HUES64 (cell line): ENCODE results near the gene ACER2.
A peak's percentile ranks its signal among the peaks of the same experiment; 100 is the strongest.
"Not testable (repeated sequence)": the region's sequence is repeated elsewhere in the genome, so short reads cannot be mapped to it uniquely, and the experiment has no call there.

ENCODE experiments used
- H3K27ac ChIP-seq: 2 replicates; pipeline ENCODE4 v1.7.0; 2013; ENCODE audit warnings: low read depth, low read length, inconsistent platforms
- H3K27me3 ChIP-seq: 2 replicates; pipeline ENCODE4 v1.6.1; 2013; ENCODE audit warnings: mild to moderate bottlenecking, low read length; ENCODE audit not compliant: insufficient read depth
- H3K36me3 ChIP-seq: 2 replicates; pipeline ENCODE4 v1.6.1; 2013; ENCODE audit warnings: mild to moderate bottlenecking, low read length; ENCODE audit not compliant: insufficient read depth
- H3K4me1 ChIP-seq: 2 replicates; pipeline ENCODE4 v1.6.1; 2013; ENCODE audit warnings: mild to moderate bottlenecking, low read length, moderate library complexity; ENCODE audit not compliant: insufficient read depth
- H3K4me3 ChIP-seq: 2 replicates; pipeline ENCODE4 v1.5.1; 2013; ENCODE audit warnings: mild to moderate bottlenecking, low read length, moderate library complexity
- H3K9ac ChIP-seq: 2 replicates; pipeline ENCODE4 v1.6.1; 2013; ENCODE audit warnings: mild to moderate bottlenecking, low read depth, low read length
- H3K9me3 ChIP-seq: 2 replicates; pipeline ENCODE4 v1.6.1; 2013; ENCODE audit warnings: low read depth, low read length; ENCODE audit not compliant: insufficient read depth
- WGBS: fragments of 150-250, 120-280 bp; methylation state at CpG from one replicate; pipeline ENCODE4 v1.1.7; 2013; ENCODE audit warnings: missing lambda C conversion rate; 5-methylcytosine and 5-hydroxymethylcytosine counted together

Gene ACER2

DNA sequence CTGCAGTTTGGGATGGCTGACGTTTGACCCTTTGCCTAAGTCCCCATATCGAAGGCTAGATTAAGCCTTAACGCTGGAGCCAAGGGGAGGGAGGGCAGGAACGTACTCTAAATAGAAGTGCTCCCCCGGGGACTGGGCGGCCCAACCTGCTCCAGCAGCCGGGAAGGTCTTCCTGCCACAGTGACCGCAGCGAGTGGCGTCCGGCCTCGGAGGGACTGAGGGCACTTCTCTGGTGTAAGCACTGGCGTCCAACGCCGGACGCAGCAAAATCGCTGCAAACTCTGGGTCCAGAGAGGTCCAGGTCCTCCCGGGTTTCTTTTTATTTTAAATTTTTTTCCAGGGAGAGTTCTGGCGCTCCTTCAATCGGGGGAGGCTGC lies 505 bp upstream of the ACER2 start:
- H3K4me3 ChIP-seq: peak overlapping the region; percentile 62
- no peaks in the 10 kb centered on the region; the same call in 1 of the 2 replicates for H3K4me1 ChIP-seq
- WGBS: 21% methylated on average over 20 of the region's 20 CpGs
- peaks cover 2% of the 10 kb centered on the region; the same call in 1 of the 2 replicates for H3K9me3 ChIP-seq
- peaks cover 5% of the 10 kb centered on the region; the same call in 1 of the 2 replicates for H3K36me3 ChIP-seq
- peaks cover 9% of the 10 kb centered on the region for H3K27me3 ChIP-seq
- H3K9ac ChIP-seq: no peak overlapping the region
- H3K27ac ChIP-seq: no peak overlapping the region

DNA sequence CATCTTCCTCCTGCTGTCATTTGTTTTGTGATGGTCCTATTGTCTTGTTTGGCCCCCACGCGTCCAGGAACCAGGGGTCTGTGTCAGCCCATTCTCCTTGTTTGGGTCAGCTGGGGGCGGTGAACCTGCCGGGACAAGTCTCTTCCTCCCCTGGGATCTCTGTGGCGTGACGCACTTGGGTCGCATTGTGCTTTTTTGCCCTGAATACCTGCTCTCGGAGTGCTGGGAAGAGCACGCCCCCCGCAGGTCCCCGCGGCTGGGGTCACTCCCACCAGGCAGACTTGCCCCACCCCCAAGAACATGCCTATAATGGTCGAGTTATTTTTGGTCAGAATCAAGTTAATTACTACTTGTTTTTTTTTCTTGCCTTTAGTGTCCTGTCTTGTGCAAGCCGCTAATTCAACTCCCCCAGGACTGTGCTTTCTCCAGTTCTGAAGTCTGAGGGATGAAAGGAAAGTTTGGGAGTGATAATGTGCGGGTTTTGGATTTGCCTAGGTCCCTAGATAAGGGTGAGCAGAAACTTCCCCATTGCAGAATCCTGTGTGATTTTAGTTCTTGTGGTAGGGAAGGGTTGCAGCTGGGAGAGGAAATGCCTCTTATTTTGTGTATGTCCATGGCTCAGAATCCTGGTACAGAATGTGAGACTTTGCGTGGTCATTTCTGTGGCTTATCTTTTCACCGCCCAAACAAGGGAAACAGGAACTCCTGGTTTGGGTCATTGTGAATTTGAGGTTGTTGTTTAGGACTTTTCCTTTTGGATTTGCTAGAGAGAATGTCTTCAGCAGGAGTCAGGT lies 789 bp downstream of the ACER2 start:
- Histone ChIP-seq H3K27ac (peak overlapping the region; percentile 89; the same call in 1 of the 2 replicates), H3K9me3 (no peaks in the 10 kb centered on the region), H3K4me1 (peaks cover 8% of the 10 kb centered on the region; the same call in 1 of the 2 replicates), H3K9ac (peak overlapping the region; percentile 70), H3K4me3 (peak overlapping the region; percentile 62), H3K27me3 (peaks cover 9% of the 10 kb centered on the region), H3K36me3 (peaks cover 5% of the 10 kb centered on the region; the same call in 1 of the 2 replicates)
- 12% methylated on average over 17 of the region's 17 CpGs for WGBS

DNA sequence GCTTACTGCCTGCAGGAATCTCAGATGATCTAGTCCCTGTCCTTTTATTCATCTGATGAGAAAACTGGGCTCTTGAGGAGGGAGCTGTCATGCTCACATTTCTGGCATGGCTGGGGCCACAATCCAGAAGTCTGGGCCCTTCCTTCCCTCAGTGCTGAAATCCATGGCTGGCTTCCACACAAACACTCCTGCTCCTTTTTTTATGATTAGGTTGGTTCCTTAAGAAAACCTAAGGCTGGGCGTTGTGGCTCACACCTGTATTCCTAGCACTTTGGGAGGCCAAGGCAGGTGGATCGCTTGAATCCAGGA lies 1.3 kb downstream of the ACER2 start:
- Histone ChIP-seq H3K4me3 (peak overlapping the region; percentile 62), H3K9ac (no peak overlapping the region), H3K36me3 (peaks cover 5% of the 10 kb centered on the region; the same call in 1 of the 2 replicates), H3K27me3 (peaks cover 9% of the 10 kb centered on the region), H3K9me3 (no peaks in the 10 kb centered on the region), H3K27ac (no peak overlapping the region), H3K4me1 (peaks cover 8% of the 10 kb centered on the region; the same call in 1 of the 2 replicates)
- 93% methylated on average over 2 of the region's 2 CpGs for WGBS

DNA sequence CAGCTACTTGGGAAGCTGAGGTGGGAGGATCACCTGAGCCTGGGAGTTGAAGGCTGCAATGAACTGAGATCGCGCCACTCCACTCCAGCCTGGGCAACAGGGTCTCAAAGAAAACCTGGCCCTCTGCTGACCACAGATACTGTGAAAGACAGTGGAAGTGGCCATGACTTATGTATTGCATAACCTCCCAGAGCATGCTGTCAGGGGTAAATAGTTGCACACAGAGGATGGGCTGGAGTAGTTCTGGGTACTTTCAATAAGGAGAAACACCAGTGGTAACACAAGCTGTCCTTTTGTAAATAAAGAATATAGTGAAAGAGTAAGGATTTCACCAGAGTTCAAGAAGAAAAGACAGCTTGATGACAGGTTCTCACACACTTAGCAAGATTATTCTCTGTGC lies 1.8 kb downstream of the ACER2 start:
- H3K9me3 ChIP-seq: no peaks in the 10 kb centered on the region
- no peak overlapping the region for H3K27ac ChIP-seq
- WGBS: 98% methylated on average over 2 of the region's 2 CpGs
- H3K27me3 ChIP-seq: peaks cover 9% of the 10 kb centered on the region
- H3K4me3 ChIP-seq: no peak overlapping the region
- peaks cover 8% of the 10 kb centered on the region; the same call in 1 of the 2 replicates for H3K4me1 ChIP-seq
- H3K36me3 ChIP-seq: peaks cover 5% of the 10 kb centered on the region; the same call in 1 of the 2 replicates
- no peak overlapping the region for H3K9ac ChIP-seq

DNA sequence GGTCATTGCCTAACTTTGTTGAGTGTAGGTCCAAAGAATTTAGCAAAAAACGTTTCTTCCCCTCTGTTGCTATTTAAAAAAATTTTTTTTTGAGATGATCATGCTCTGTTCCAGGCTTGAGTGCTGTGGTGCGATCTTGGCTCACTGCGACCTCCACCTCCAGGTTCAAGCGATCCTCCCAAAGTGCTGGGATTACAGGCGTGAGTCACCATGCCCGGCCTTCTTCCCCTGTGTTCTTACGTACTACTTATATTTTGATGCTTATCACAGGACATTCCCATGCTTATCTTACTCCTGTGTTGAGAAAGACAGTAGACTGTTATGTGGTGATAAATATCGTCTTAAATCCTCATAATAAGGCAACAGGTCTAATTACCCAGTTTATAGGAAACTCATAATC lies 2.5 kb downstream of the ACER2 start:
- 92% methylated on average over 7 of the region's 8 CpGs for WGBS
- no peak overlapping the region for H3K9ac ChIP-seq
- no peaks in the 10 kb centered on the region for H3K9me3 ChIP-seq
- peaks cover 5% of the 10 kb centered on the region; the same call in 1 of the 2 replicates for H3K36me3 ChIP-seq
- H3K4me1 ChIP-seq: peaks cover 8% of the 10 kb centered on the region; the same call in 1 of the 2 replicates
- no peak overlapping the region for H3K4me3 ChIP-seq
- peaks cover 9% of the 10 kb centered on the region for H3K27me3 ChIP-seq
- H3K27ac ChIP-seq: no peak overlapping the region

DNA sequence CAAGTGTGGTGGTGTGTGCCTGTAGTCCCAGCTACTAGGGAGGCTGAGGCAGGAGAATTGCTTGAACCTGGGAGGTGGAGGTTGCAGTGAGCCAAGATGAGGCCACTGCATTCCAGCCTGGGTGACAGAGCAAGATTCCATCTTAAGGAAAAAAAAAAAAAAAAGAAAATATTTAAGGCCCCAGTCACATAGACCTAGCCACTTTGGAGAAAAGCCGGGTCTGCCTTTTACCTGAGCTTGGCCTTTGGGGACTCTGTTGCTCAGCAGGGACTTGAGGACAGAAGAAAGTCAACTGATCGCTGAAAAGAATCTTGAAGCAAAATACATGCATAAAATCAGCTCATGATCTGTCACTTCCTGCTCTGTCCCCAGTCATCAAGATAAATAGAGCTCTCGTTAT lies 4.6 kb downstream of the ACER2 start:
- not testable (repeated sequence) for H3K9me3 ChIP-seq, H3K27me3 ChIP-seq, H3K9ac ChIP-seq, H3K4me1 ChIP-seq, H3K27ac ChIP-seq, H3K4me3 ChIP-seq, H3K36me3 ChIP-seq
- WGBS: 89% methylated on average over 3 of the region's 3 CpGs

DNA sequence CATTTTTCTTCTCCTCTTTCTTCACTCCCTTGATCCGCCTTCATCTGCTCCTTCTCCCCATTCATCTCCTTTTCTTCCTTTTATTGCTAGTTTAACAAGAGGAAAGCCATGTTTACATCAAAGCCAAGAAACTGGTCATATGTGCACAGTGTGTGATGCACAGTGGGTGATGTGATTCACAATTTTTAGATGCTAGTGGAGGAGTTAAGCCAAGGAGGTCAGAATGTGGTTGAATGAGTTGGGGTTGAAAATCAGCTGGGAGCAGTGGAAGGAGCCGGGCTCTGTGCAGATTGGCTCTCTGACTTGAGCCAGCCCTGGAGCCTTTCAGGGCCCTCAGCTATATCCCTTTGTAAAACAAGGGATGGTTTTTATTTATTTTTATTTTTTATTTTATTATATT lies 7.3 kb downstream of the ACER2 start:
- no peaks in the 10 kb centered on the region for H3K27me3 ChIP-seq
- peaks cover 5% of the 10 kb centered on the region; the same call in 1 of the 2 replicates for H3K36me3 ChIP-seq
- H3K4me1 ChIP-seq: peaks cover 8% of the 10 kb centered on the region; the same call in 1 of the 2 replicates
- H3K9me3 ChIP-seq: no peaks in the 10 kb centered on the region
- H3K4me3 ChIP-seq: no peak overlapping the region
- H3K27ac ChIP-seq: no peak overlapping the region
- H3K9ac ChIP-seq: no peak overlapping the region
- 98% methylated on average over 2 of the region's 2 CpGs for WGBS

DNA sequence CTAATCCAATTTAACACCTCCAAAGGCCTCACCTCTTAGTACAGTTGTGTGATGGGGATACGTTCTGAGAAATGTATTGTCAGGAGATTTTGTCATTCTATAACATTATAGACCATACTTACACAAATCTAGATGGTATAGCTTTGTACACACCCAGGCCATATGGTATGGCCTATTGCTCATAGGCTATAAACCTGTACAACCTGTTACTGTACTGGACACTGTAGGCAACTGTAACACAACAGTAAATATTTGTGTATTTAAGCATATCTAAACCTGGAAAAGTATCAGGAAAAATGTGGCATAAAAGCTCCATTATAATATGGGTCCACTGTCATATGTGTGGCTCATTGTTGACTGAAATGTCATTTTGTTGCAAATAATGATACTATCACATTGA lies 12.1 kb downstream of the ACER2 start:
- no peaks in the 10 kb centered on the region for H3K9me3 ChIP-seq
- H3K4me1 ChIP-seq: peaks cover 20% of the 10 kb centered on the region
- no peak overlapping the region for H3K4me3 ChIP-seq
- peaks cover 15% of the 10 kb centered on the region for H3K36me3 ChIP-seq
- H3K27ac ChIP-seq: no peak overlapping the region
- no CpG with 5 or more reads among the region's 1 CpG for WGBS
- H3K27me3 ChIP-seq: no peaks in the 10 kb centered on the region
- H3K9ac ChIP-seq: no peak overlapping the region

DNA sequence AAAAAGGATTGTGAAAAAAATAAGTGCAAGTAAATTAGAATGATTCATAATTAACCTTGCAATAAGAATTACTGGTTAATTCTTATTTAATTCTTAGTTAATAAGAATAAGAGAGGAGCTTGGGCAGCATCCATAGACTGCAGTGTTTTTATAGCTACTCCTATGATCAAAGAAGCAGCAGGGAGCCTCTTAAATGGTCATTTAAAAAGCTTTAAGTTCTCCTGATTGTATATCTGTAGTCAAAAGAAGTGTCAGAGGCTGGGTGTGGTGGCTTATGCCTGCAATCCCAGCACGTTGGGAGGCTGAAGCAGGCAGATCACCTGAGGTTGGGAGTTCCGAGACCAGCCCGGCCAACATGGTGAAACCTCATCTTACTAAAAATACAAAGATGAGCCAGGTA lies 14.4 kb downstream of the ACER2 start:
- Histone ChIP-seq H3K27ac (no peak overlapping the region), H3K4me3 (no peak overlapping the region), H3K4me1 (peaks cover 20% of the 10 kb centered on the region), H3K9ac (no peak overlapping the region), H3K36me3 (peaks cover 26% of the 10 kb centered on the region), H3K9me3 (no peaks in the 10 kb centered on the region), H3K27me3 (no peaks in the 10 kb centered on the region)
- 62% methylated on average over 3 of the region's 3 CpGs for WGBS

DNA sequence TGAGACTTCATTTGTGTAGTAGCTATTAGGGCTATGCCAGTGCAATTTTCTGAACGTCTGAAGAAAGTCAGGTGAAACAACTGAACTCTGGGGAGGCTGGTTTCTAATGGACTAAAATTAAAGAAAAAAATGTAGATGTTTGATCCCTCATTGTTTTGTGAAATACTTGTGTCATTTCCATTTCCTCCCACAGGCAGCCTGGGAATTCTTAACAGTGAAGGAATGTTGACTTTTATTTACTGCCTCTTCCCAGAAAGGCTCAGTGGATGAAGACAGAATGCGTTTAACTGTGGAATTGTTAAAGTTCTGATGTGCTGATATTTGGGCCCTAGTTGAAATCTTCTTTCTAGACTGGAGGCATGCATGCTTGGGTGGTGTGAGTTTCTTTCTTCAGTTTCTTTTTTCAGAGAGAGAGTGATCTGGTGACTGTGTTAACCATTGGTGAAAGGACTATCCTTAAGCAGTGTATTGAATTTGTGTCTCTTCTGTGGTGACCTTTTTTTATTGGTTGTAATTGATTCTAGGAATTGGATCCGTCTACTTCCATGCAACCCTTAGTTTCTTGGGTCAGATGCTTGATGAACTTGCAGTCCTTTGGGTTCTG lies 15.5 kb downstream of the ACER2 start:
- 62% methylated on average over 3 of the region's 3 CpGs for WGBS
- H3K4me1 ChIP-seq: peaks cover 20% of the 10 kb centered on the region
- 0 out of 2 replicates have a peak overlapping the region, but pooled peaks have one; percentile 26 for H3K27ac ChIP-seq
- H3K4me3 ChIP-seq: no peak overlapping the region
- no peak overlapping the region for H3K9ac ChIP-seq
- no peaks in the 10 kb centered on the region for H3K27me3 ChIP-seq
- H3K9me3 ChIP-seq: no peaks in the 10 kb centered on the region
- H3K36me3 ChIP-seq: peaks cover 30% of the 10 kb centered on the region

DNA sequence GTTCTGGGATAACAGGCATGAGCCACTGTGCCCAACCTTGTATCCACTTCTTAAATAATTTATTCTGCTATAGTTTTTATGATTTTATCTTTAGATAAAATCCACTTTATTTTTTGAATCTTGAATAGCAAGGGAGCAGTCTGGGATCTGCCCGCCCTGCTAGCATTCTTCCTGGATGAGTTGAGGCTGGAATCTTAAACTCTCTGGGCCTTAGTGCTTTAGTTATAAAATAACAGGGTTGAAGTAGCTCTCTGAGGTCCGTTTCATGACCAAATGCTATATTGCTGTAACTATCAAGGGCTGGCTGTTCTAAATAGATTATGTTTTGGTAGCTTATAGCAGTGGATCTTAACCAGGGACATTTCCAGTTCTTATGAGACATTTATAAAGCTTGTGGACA lies 20.8 kb downstream of the ACER2 start:
- Histone ChIP-seq H3K27me3 (no peaks in the 10 kb centered on the region), H3K9me3 (peaks cover 2% of the 10 kb centered on the region; the same call in 1 of the 2 replicates), H3K27ac (no peak overlapping the region), H3K36me3 (peaks cover 43% of the 10 kb centered on the region), H3K4me3 (no peak overlapping the region), H3K4me1 (peaks cover 2% of the 10 kb centered on the region), H3K9ac (no peak overlapping the region)
- WGBS: 84% methylated on average over 2 of the region's 2 CpGs
